Neural cell (in vitro differentiated cells): ENCODE results near the gene HDAC4. TPM values are rescaled to one million over a fixed set of nuclear protein-coding genes. Genes with fewer than 3 reads are reported as not detected.

Experiments used
- H2AFZ ChIP-seq: fragments of 200-600, 300-800 bp; sonication (generic), shearing (Covaris generic); 2 replicates; pipeline ENCODE4 v1.6.0; 2014; ENCODE audit warnings: low read depth, mild to moderate bottlenecking, antibody characterized with exemption, low read length, moderate library complexity
- H3F3A ChIP-seq: fragments of 200-600 bp; shearing (Covaris generic); 2 replicates; pipeline ENCODE4 v1.6.1; 2016; ENCODE audit warnings: mild to moderate bottlenecking, moderate library complexity, mixed read lengths, antibody characterized with exemption, low read length; ENCODE audit not compliant: insufficient read depth, poor library complexity, severe bottlenecking
- H3K27ac ChIP-seq: fragments of 200-600, 300-800 bp; sonication (generic), shearing (Covaris generic); 2 replicates; pipeline ENCODE4 v1.5.1; 2014; ENCODE audit warnings: mild to moderate bottlenecking, low read length, moderate library complexity
- H3K27me3 ChIP-seq: fragments of 300-800, 200-600 bp; sonication (generic), shearing (Covaris generic); 2 replicates; pipeline ENCODE4 v1.6.0; 2014; ENCODE audit warnings: mild to moderate bottlenecking, low read depth, low read length, moderate library complexity; ENCODE audit not compliant: insufficient read depth
- H3K36me3 ChIP-seq: fragments of 300-800, 200-600 bp; sonication (generic), shearing (Covaris generic); 2 replicates; pipeline ENCODE4 v1.5.1; 2014; ENCODE audit warnings: mild to moderate bottlenecking, antibody characterized with exemption, low read length, moderate library complexity; ENCODE audit not compliant: insufficient read depth
- H3K4me2 ChIP-seq: fragments of 300-800, 200-600 bp; sonication (generic), shearing (Covaris generic); 2 replicates; pipeline ENCODE4 v1.6.0; 2014; ENCODE audit warnings: mild to moderate bottlenecking, low read length
- H3K4me3 ChIP-seq: fragments of 300-800, 200-600 bp; sonication (generic), shearing (Covaris generic); 2 replicates; pipeline ENCODE4 v1.5.1; 2014; ENCODE audit warnings: mild to moderate bottlenecking, low read length, moderate library complexity
- H3K79me2 ChIP-seq: fragments of 200-600 bp; shearing (Covaris generic); replicated peaks from 2 replicates; pipeline ENCODE4 v1.6.0; 2014; ENCODE audit warnings: mild to moderate bottlenecking, low read length, moderate library complexity; ENCODE audit not compliant: insufficient read depth
- H3K9ac ChIP-seq: fragments of 300-800, 200-600 bp; sonication (generic), shearing (Covaris generic); 2 replicates; pipeline ENCODE4 v1.6.1; 2016; ENCODE audit warnings: mild to moderate bottlenecking, low read length, mixed read lengths
- H3K9me2 ChIP-seq: fragments of 200-600 bp; shearing (Covaris generic); 2 replicates; pipeline ENCODE4 v1.6.1; 2016; ENCODE audit warnings: mild to moderate bottlenecking, low read length, mixed read lengths; ENCODE audit not compliant: insufficient read depth
- H3K9me3 ChIP-seq: fragments of 200-600, 300-800 bp; sonication (generic), shearing (Covaris generic); 2 replicates; pipeline ENCODE4 v1.6.1; 2016; ENCODE audit warnings: mild to moderate bottlenecking, mixed run types, low read length, moderate library complexity, mixed read lengths
- H4K20me1 ChIP-seq: fragments of 200-600 bp; shearing (Covaris generic); 2 replicates; pipeline ENCODE4 v1.6.1; 2016; ENCODE audit warnings: mild to moderate bottlenecking, mixed run types; ENCODE audit not compliant: insufficient read depth
- EP300 ChIP-seq: fragments of 450-650 bp; conservative IDR thresholded peaks from 2 replicates; pipeline ENCODE4 v1.6.1; 2014; ENCODE audit warnings: antibody characterized with exemption, mild to moderate bottlenecking, moderate library complexity; ENCODE audit not compliant: poor library complexity, severe bottlenecking
- EZH2 ChIP-seq: fragments of 200-600, 300-800 bp; shearing (Covaris generic), sonication (generic); IDR thresholded peaks from 2 replicates; pipeline ENCODE4 v1.6.1; 2014; ENCODE audit warnings: antibody characterized with exemption, low read length, borderline replicate concordance, mild to moderate bottlenecking; ENCODE audit not compliant: insufficient read depth, poor library complexity, severe bottlenecking
- MXI1 ChIP-seq: fragments of 450-650 bp; conservative IDR thresholded peaks from 2 replicates; pipeline ENCODE4 v1.6.1; 2014; ENCODE audit warnings: antibody characterized with exemption, mild to moderate bottlenecking; ENCODE audit not compliant: poor library complexity, severe bottlenecking
- POLR2AphosphoS5 ChIP-seq: IDR thresholded peaks from 2 replicates; pipeline ENCODE4 v1.6.1; 2012
- RAD21 ChIP-seq: fragments of 450-650 bp; conservative IDR thresholded peaks from 2 replicates; pipeline ENCODE4 v1.6.1; 2014; ENCODE audit warnings: antibody characterized with exemption, mild to moderate bottlenecking, moderate library complexity
- REST ChIP-seq: IDR thresholded peaks from 2 replicates; pipeline ENCODE4 v1.6.1; 2012; ENCODE audit warnings: borderline replicate concordance
- SMC3 ChIP-seq: fragments of 450-650 bp; conservative IDR thresholded peaks from 2 replicates; pipeline ENCODE4 v1.6.1; 2014; ENCODE audit warnings: antibody characterized with exemption, mild to moderate bottlenecking, moderate library complexity; ENCODE audit not compliant: poor library complexity
- TAF1 ChIP-seq: IDR thresholded peaks from 2 replicates; pipeline ENCODE4 v1.6.1; 2012; ENCODE audit warnings: low read depth
- polyA plus RNA-seq: library from polyadenylated mRNA; depleted of rRNA; stranded (reverse); fragments of >200 nt; gene quantifications from 2 replicates; pipeline ENCODE4 v1.2.3, GENCODE V29; 2014
- TF ChIP-seq, protein P1 (sequence below): fragments of 450-650 bp; IDR thresholded peaks from 2 replicates; pipeline ENCODE4 v1.5.1; 2014; ENCODE audit warnings: antibody characterized with exemption, mild to moderate bottlenecking, moderate library complexity; ENCODE audit not compliant: poor library complexity, severe bottlenecking

HDAC4 gene
- polyA plus RNA-seq, 1 donor from 2014 or later, result 3.4 TPM

- Histone ChIP-seq H3K79me2 (no peaks in the 10 kb centered on the region), H3K9me3 (no peaks in the 10 kb centered on the region), H3K27ac (no peak overlapping the region), H4K20me1 (no peaks in the 10 kb centered on the region), H3F3A (no peaks in the 10 kb centered on the region), H2AFZ (no peak overlapping the region), H3K36me3 (no peaks in the 10 kb centered on the region), H3K4me2 (no peak overlapping the region), H3K27me3 (no peaks in the 10 kb centered on the region), H3K9ac (no peak overlapping the region), H3K4me3 (no peak overlapping the region), H3K9me2 (no peaks in the 10 kb centered on the region)
- TF ChIP-seq, protein P1, sequence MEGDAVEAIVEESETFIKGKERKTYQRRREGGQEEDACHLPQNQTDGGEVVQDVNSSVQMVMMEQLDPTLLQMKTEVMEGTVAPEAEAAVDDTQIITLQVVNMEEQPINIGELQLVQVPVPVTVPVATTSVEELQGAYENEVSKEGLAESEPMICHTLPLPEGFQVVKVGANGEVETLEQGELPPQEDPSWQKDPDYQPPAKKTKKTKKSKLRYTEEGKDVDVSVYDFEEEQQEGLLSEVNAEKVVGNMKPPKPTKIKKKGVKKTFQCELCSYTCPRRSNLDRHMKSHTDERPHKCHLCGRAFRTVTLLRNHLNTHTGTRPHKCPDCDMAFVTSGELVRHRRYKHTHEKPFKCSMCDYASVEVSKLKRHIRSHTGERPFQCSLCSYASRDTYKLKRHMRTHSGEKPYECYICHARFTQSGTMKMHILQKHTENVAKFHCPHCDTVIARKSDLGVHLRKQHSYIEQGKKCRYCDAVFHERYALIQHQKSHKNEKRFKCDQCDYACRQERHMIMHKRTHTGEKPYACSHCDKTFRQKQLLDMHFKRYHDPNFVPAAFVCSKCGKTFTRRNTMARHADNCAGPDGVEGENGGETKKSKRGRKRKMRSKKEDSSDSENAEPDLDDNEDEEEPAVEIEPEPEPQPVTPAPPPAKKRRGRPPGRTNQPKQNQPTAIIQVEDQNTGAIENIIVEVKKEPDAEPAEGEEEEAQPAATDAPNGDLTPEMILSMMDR, result no peak
- TF ChIP-seq RAD21, result no peak
- no peak for TF ChIP-seq POLR2AphosphoS5
These were observed 336.6 kb downstream of the HDAC4 start for GRCh38 chr2:239064253-239064652.

- no peaks in the 10 kb centered on the region for H4K20me1 ChIP-seq
- H3K27me3 ChIP-seq, result no peaks in the 10 kb centered on the region
- H3K79me2 ChIP-seq, result no peaks in the 10 kb centered on the region
- H3K4me3 ChIP-seq, result no peak overlapping the region
- no peak for TF ChIP-seq REST
- TF ChIP-seq MXI1, result no peak
- no peak for TF ChIP-seq EP300
- TF ChIP-seq SMC3, result no peak
- TF ChIP-seq RAD21, result no peak
- TF ChIP-seq, protein P1, result no peak
- no peak for TF ChIP-seq TAF1
- no peak for TF ChIP-seq POLR2AphosphoS5
- TF ChIP-seq EZH2, result no peak
- H2AFZ ChIP-seq, result no peak overlapping the region
- H3K4me2 ChIP-seq, result no peak overlapping the region
- no peaks in the 10 kb centered on the region for H3K9me2 ChIP-seq
- no peak overlapping the region for H3K9ac ChIP-seq
- no peaks in the 10 kb centered on the region for H3F3A ChIP-seq
- H3K27ac ChIP-seq, result no peak overlapping the region
- no peaks in the 10 kb centered on the region for H3K36me3 ChIP-seq
- no peaks in the 10 kb centered on the region for H3K9me3 ChIP-seq
These were observed 338.1 kb downstream of the HDAC4 start for GRCh38 chr2:239062743-239063142.
